Measurements from ENCODE around the gene ABCF2.

The ABCF2 gene

DNA sequence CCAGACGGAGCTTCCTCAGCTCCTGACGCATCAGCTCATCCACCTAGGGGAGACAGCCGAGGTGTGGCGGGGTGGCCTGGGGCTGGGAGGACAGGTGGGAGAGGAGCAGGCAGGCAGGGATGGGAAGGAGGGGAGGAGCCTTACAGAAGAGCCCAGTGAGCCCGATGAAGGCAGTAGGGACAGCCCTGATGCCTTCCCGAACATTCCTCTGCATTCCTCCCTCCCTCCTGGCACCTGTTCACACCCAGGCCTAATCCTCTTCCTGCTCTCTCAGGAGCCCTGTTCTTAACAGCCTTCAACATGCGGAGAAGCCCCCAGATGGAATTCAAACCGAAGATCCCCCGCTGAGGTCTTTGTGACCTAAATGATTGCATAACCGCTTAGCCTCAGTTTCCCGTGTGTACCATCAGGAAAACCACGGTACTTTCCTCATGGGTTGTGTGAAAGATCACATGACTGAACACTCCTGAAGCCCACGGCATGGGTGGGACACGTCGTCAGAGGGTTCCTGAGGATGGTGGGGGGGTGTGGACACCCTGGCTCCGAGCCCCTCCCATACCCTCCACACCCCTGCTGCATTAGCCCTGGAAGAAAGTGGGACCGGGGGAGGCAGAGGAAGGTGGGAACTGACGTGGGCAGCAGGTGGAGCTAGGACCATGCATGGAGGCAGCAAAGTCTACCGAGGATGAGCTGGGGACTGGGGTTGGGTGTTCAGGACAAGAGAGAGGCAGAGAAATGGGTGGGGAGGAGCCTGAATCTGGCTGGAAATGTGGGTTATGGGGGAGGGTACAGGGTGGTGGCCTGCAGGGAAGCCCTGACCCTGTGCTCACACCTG is 31.2 kb downstream of the ABCF2 start:
- in situ Hi-C loops (cut with MboI; ENCODE audit: low sequenced_read_pairs) = no loop called here

DNA sequence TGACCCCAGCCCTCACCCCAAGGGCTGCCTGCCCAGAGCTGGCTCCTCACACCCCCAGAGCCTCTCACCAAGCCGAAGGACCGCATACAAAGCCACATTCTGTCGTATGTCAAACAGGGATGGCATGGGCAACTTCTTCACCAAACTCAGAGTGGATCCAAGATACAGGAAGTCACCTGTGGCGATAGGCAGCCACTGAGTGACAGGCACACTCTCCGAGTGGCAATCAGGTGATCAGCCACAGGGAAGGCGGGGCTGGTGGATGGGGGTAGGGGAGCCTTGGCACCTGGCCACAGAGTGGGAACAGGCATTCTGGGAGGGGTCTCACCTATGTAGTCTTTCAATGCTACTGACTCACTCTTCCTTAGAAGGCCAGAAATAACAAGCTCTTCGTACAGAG is 32.8 kb downstream of the ABCF2 start:
- in situ Hi-C loops (cut with MboI; ENCODE audit: low sequenced_read_pairs) = no loop called here

DNA sequence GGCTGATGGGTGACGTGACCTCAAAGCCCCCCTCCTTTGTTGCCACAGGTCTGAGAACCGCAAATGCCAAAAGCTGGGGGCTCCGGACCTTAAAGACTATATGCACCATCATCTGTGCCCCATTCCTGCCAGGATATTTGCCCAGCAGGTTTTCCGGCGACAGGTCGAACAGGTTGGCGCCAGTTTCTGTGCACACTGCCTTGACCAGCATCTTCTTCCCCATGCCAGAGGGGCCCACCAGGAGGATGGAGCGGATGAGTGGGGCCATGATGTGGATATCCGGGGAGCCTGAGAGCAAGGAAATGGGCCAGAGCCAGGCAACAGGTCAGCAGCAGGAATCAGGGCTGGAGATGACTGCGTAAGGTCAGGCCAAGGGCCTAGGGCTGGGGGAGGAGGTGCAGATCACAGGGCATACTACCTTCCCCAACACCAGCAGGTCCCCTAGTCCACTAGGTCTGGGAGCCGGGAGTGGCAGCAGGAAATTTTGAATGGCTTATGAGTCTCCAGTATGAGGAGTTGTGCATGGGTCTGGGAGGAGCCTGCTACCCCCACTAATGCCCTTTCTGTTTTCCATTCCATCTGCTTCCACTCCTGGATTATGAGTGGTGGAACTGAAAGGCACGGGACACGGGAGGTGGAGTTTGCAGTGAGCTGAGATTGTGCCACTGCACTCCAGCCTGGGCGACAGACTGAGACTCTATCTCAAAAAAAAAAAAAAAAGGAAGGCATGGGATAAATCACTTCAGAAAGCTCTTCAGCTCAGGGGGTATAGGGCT is 33.6 kb downstream of the ABCF2 start:
- in situ Hi-C loops (cut with MboI; ENCODE audit: low sequenced_read_pairs) = no loop called here

DNA sequence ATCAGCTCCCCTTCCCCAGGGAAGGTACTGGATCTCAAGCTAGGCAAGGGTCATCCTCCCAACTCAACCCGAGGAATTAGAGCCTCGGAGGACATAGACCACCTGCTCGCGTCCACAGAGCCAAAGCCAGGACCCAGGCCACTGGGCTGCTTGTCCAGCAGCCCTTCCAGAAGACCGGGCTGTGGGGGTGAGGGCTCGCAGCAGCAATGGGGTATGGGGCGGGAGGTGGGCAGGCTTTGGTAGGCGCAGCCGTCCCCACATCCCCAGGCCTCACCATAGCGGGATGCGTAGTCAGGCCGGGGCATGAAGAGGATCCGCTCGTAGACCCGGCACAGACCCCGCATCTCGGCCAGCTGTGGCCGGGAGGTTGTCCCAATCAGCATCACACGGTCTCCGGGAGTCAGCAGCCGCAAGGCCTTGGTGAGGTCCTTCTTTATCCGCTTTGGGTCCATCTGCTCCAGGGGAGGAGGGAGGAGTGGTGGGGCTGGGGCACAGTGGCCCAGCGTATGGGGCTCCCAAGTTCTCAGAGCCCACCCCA is 34.9 kb downstream of the ABCF2 start:
- in situ Hi-C loops (cut with MboI; ENCODE audit: low sequenced_read_pairs) = no loop called here

DNA sequence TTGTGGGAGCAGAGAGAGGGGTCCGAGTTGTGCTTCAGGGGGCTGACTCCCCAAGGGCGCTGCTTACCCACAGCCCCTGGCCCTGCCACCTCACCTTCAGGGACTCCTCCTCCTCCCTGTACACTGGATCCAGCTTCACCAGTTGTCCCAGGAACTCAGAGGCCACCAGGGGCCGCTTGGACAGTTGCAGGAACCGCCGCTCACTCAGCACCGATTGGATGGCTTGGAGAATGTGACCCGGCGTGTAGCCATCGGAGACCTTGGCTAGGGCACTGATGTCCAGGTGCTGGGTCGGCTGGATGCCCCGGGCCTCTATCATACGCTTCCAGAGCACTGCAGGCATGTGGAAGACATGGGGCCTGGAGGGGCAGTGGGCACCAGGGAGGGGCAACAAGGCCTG is 35.5 kb downstream of the ABCF2 start:
- in situ Hi-C loops (cut with MboI; ENCODE audit: low sequenced_read_pairs) = no loop called here

DNA sequence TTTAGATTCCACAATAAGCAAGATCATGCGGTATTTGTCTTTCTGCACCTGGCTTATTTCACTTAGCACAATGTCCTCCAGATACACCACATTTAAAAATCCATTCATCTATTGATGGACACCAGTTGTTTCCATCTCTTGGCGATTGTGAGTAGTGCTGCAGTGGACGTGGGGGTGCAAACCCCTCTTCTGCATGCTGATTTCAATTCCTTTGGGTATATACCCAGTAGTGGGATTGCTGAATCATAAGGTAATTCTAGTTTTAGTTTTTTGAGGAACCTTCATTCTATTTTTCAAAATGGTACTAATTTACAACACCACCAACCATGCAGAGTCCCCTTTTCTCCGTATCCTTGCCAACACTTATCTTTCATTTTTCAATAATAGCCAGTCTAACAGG is 38.0 kb downstream of the ABCF2 start:
- in situ Hi-C loops (cut with MboI; ENCODE audit: low sequenced_read_pairs) = no loop called here

DNA sequence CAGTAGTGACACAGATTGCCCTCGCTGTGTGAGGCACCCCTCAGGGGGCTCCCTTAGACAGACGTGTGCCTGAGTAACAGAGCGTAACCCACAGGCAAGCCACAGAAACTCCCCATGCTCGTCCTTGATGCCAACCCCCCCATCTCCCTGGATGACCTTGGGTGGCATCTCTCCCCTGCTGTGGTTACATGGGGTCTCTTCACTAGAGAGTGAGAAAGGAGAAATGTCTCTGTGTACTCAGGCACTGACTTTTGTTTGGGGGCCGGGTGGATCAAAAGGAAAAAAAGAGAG is 38.8 kb downstream of the ABCF2 start:
- in situ Hi-C loops (cut with MboI; ENCODE audit: low sequenced_read_pairs) = no loop called here

DNA sequence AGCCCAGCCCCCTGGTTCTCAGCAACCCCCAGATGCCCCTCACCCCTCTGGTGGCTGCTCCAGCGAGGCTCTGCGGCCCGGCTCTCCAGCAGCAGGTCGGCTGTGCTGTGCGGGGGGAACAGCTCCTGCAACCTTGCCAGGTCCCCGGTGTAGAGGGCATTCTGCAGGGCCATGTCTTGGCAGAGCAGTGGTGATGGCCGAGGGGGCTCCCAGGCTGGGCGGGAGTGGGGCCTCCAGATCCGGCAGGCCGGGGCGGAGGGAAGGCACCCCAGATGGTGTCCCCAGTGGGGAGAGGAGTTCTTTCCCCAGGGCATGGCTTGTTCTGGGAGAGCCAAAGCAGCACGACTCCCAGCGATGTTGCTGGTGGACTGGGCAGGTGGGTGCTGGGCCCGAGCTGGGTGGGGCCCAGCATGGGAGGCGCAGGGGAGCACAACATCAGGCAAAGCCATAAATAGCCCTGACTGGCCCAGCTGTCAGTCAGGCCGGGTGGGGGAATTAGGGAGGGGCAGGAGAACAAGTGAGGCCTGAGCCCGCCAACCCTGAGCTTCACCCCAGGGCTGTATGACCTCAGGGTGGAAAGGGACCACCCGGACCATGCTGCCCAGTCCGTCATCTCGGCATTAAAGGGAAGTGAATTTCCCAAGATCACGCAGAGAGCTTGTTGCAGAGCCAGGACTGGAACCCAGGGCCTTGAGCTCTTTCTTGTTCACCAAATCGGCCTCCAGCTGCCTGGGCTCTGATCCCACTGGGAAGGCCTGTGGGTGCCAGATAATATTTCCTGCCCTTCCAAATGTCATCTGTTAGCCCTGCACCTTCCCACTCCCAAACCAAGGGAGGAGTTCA is 39.4 kb downstream of the ABCF2 start:
- in situ Hi-C loops (cut with MboI; ENCODE audit: low sequenced_read_pairs) = no loop called here

DNA sequence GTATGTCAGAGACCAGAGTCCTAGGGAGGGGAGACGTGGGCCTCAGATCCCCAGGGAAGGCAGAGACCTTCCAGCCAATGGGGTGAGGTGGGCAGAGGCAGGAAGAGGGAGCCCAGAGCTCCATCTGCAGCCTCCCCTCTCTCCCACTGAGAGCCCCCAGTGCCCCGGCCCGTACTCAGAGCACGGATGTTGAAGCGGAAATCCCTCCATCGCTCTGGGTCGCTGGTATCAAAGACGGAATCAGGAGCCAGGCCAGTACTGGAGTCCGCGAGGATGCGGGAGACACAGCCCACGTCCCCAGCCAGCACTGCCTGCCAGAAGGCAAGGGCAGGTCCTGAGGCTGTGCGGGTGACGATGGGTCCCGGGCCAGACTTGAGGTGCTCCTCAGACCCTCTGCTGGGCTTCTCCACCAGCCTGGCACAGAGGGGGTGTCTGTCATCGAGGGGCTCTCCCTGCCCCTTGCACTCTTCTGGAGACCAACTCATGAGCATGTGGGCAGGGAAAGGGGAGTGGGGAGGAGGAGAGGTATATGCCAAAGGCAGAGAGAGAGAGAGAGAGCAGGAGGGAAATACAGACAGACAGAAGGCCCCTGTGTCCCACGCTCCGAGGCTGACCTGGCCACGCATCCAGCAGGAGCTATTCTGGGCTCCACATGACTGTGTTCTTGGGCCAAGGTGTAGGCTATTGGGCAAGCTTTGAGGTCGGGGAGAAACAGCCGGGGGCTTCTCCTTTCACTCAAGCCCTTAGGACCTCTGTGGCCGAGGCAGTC is 40.2 kb downstream of the ABCF2 start, which contains the start of gene ASB10:
TSS of gene ASB10 (minus strand) at position 611 of the 769 bp plus-strand sequence. CDS start at position 491, 120 bp downstream.
- in situ Hi-C loops (cut with MboI; ENCODE audit: low sequenced_read_pairs) = no loop called here

DNA sequence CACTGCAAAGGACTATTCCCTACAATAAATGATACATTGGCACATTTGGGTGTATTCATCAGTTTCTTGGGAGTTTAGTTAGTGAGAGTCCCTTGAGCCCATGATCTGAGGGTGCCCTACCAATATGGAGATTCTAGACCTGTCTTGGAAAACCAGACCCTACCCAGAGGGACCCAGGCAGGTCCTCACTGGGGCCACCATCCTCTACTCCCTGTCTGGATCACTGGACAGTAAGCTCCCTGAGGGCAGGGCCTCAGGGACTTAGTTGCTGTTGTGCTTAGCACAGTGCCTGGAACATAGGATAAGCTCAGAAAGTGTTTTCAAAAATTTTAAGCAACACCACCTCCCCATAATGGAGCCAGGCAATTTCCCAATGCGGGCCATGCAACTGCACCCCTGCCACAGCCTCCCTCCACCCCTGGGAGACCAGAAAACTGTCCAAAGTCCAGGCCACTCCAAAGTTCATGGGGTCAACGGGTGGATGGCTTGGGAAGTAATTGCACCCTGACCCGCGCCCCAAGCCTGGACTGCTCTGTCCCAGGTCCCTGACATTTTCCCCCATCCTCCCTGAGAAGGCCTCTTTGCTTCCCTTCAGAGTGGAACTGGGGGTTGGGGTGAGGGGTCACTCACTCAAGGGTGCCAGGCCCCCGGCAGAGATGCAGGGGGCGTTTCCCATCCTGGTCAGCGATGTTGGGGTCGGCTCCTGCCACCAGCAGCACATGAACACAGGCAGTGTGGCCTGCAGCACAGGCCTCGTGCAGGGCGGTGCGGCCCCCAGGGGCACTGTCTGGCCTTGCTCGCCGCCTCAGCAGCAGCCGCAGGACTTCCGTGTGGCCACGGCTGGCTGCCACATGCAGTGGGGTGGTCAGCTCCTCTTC is 41.0 kb downstream of the ABCF2 start:
- in situ Hi-C loops (cut with MboI; ENCODE audit: low sequenced_read_pairs) = no loop called here

DNA sequence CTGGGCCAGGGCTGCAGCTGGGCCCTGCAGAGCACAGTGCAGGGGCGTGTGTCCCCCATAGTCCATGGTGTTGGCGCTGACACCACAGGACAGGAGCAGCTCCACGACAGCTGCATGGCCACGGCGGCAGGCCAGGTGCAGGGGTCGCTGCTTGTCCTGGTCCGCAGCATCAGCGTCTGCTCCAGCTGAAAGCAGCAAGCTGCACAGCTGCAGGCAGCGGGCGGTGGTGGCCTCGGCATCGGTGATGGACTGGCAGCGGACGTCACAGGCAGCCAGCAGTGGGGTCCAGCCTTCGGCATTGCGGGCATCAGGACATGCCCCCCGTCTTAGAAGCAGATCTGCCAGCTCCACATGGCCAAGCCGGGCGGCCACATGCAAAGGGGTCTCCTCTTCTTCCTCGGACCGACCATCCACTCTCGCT is 46.0 kb downstream of the ABCF2 start:
- in situ Hi-C loops (cut with MboI; ENCODE audit: low sequenced_read_pairs) = no loop called here

DNA sequence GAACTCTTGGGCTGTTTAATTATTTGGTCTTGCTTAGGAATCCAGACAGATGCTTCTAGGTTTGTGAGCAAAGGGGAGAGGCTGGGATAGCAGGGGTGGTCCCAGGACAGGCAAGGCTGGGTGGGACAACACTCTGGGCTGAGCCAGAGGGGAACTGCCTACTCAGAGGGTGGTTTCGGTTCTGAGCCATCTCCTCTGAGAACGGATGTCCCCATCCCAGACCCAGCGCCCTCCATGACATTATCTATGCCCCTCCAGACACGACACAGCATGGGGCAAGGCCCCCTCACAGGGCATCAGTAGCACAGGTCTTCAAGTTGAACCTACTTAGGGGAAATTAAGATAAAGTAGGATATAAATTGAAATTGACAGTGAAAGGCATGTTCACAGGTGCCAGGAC is 47.1 kb downstream of the ABCF2 start:
- in situ Hi-C loops (cut with MboI; ENCODE audit: low sequenced_read_pairs) = no loop called here

DNA sequence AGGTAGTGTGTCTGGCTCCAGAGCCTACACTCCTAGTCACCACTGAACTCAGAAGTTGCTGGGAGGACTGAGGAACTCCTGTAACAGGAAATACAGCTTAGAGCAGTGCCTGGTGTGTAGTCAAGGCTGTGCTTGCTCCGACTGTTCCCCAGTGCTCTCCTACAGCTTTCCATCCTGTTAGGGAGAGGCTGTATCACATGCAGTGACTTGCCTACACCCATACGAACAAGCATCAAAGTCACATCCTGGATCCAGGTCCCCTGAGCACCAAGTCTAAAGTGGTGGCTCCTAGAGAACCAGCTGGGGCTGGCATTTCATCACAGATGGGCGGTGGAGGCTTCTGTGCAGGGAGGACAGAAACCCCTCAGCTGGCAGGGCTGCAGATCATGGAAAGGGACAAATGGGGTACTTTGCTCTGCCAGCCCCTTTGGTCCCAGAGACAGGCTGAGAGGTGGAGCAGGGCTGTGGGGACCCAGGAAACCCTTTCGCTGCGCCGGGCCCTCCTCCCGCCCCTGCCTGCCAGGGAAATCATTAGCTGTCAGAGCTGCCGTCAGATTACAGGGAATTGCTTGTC is 47.6 kb downstream of the ABCF2 start:
- in situ Hi-C loops (cut with MboI; ENCODE audit: low sequenced_read_pairs) = no loop called here

DNA sequence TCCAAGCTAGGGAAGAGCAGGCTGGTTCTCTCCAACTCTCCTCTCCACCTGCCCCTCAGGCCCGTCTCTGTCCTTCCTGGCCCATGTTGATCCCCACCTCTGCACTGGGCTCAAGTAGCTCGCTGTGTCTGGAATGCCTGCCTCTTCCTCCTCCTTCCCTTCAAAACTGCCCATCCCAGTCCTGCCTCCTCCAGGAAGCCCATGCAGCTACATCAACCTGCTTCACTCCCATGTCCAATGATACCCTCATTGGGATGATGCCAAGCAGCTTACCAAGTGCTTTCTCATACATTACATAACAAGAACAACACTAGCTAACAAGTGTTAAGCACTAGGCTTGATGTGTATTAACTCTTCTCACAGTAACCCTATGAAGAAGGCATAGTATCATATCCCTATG is 48.2 kb downstream of the ABCF2 start:
- in situ Hi-C loops (cut with MboI; ENCODE audit: low sequenced_read_pairs) = no loop called here

DNA sequence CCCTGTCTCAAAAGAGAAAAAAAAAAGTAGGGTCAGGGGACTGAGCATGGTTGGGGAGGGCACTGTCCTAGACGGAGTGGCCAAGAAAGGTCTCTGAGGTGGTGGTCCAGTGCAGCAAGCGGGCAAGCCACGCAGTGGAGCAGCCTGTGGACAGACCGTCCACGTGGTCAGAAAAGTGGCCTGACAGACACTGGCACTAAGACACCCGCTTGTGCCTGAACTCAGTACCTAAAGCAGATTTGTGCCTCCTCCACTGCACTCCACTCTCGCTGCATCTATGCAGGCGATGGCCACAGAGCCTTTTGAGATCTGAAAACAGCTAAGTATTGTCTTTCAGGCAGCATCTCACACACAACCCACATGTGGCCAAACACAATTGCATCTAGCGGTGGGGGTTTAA is 48.8 kb downstream of the ABCF2 start:
- in situ Hi-C loops (cut with MboI; ENCODE audit: low sequenced_read_pairs) = no loop called here

DNA sequence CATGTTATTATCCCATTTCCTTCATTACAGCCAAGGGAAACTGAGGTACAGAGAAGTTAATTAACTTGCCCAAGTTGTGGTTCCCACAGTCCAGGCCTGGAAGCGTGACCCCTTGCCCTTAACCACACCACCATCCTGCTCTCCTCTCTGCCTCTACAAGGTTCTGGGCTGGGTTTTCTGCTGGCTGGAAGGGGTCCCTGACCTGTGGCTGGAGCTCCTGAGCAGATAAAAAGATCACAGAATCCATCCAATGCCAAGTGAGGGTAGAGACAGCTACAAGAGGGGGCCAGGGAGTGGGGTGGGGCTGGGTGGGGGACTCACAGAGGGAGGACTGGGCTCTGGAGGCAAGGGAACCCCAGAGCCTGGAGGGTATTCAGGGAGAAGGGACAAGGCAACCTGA is 49.7 kb downstream of the ABCF2 start:
- in situ Hi-C loops (cut with MboI; ENCODE audit: low sequenced_read_pairs) = no loop called here

DNA sequence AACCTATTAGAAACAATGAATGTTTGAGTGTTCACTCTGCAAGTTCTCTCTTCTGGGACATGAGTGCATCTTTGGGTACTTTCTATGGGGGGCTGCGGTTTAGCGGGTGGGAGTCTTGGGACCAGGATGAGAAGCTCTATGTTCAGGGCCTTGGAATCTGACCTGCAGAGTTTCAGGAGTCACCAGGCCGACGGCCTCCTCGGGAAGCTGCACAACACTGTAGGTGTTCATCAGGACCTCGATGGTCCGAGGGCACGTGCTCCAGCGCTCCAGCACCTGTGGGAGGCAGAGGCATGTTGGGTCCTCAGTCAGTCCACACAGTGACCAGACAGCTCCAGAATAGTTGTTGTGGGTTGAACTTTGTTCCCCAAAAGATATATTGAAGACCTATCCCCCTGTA is 50.6 kb downstream of the ABCF2 start:
- in situ Hi-C loops (cut with MboI; ENCODE audit: low sequenced_read_pairs) = no loop called here

DNA sequence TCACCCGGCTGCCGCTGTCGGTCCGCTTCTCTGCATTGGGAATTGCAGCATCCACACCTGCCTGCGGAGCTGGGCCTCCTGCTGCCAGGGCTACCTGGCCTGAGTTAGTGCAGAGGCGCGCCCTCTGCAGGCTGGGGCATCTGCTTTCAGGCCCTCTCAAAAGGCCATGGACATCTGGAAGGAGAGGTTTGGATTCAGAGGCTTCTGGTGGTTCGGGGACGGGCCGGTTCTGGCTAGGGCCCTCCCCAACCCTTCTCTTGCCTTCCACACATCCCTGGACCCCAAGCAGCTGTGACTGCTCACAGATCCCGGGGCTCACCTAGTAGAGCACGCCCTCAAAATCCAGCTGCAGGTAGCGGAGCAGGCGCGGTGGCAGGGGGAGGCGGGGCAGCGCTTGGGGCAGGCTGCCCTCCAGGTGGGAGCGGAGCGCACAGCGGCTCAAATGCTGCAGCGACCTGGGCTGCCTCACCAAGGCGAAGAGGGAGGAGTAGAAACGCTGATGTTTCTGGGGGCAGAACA is 51.2 kb downstream of the ABCF2 start:
- in situ Hi-C loops (cut with MboI; ENCODE audit: low sequenced_read_pairs) = no loop called here
